AG09309 (cell line): ENCODE measurements around the gene DNASE2.

Experiments
- DNase-seq: peaks from one replicate; pipeline ENCODE4 v3.0.0-alpha.2; 2010; ENCODE audit warnings: low read depth
- H3K4me3 ChIP-seq: 2 replicates; pipeline ENCODE4 v1.5.1; 2011; ENCODE audit warnings: mild to moderate bottlenecking, low read depth, low read length, moderate library complexity; ENCODE audit not compliant: control insufficient read depth
- CTCF ChIP-seq: IDR thresholded peaks from 2 replicates; pipeline ENCODE4 v1.5.1; 2011; ENCODE audit warnings: mild to moderate bottlenecking, low read depth, low read length, inconsistent platforms; ENCODE audit not compliant: insufficient read depth, control insufficient read depth; ENCODE audit errors: missing control alignments

Gene DNASE2

DNA sequence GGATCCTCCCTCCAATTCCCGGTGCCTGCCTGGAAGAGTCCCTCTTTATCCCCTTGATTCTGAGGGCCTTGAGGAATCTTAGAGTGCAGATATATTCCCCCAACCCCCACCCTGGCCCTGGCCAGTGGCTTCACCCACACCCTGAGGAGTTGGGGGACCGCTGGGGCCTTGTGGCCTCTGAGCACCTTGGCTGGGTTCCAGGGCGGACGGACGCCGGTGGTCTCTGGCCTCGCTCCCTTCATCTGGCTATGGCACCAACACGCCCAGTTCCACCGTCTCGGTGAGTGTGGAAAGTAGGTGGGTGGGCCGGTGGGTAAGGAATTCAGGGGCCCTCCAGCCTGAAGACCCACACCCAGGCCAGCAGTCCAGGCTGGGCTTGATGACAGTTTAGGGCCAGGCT lies 37.9 kb downstream of the DNASE2 start:
- no peak for TF ChIP-seq CTCF
- no peak overlapping the region for H3K4me3 ChIP-seq
- no peak for DNase-seq

GRCh38 chr19:12842511-12842910 lies 38.7 kb downstream of the DNASE2 start:
- DNase-seq: no peak
- TF ChIP-seq CTCF: no peak

DNA sequence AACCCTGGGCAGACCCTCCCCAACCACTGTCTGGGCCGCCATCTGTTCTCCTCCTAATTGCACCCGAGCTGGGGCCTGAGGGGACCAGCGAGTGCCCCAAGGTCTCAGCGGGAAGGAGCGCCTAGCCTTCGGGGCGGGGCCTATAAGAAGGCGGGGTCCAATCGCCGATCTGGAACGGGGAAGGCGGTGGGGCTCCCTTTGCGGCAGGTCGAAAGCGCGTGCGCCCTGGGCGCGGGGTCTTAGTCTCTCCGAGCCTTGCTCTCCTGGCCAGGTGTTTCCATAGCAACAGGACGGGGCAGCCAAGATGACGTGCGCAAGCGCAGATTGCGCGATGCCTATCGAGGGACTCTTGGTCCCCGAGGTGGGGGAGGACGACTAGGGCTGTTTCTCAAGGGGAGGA lies 40.2 kb downstream of the DNASE2 start:
- H3K4me3 ChIP-seq: peak overlapping the region; percentile 21
- TF ChIP-seq CTCF: no peak
- no peak for DNase-seq

More at GRCh38 chr19:12842511-12842910, 38.7 kb downstream of the DNASE2 start:
- H3K4me3 ChIP-seq: no peak overlapping the region

- no peak for TF ChIP-seq CTCF
- peak overlapping the region; percentile 21; the same call in 1 of the 2 replicates for H3K4me3 ChIP-seq
- no peak for DNase-seq
These were observed 40.9 kb downstream of the DNASE2 start for GRCh38 chr19:12840091-12841079.

GRCh38 chr19:12838886-12839756 lies 42.1 kb downstream of the DNASE2 start:
- no peak for DNase-seq
- H3K4me3 ChIP-seq: no peak overlapping the region
- no peak for TF ChIP-seq CTCF

DNA sequence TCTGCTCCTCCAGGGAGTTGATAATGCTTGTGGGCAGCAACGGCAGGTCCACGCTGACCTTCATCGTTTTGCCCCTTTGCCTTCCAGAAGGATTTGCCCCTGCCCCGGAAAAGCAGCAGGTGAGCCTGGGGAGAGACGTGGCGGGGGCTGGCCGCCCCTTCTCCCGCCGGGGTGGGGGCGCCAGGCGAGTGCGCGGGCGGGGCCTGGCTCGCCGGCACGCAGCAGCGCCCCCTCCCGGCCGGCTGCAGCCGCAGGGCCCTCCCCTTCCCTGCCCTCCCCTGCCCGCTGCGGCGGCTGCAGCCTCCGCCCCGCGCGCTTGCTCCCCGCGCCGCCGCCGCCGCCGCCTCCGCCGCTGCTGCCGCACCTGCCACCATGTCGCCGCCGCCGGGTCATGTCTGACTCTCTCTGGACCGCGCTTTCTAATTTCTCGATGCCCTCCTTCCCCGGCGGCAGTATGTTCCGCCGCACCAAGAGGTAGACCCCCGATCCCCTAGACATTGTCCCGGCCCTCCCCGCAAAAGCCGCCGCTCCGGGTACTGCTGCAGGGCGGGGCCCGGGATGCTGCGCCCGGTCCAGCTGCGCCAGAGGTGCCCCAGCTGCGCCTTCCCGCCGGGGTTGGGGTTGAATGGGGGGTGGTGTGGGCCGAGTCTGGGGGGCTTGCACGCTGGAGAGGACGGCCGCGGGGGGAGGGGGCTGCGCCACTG lies 42.9 kb downstream of the DNASE2 start, which contains the start of gene MAST1:
MAST1 (plus strand) TSS at position 334 of the 704 bp plus-strand sequence; CDS start at position 392, 58 bp downstream.
- peak; percentile 28 for TF ChIP-seq CTCF
- H3K4me3 ChIP-seq: peak within 1 kb of the TSS; percentile 11
- DNase-seq: no peak
